GM12878 (cell line): ENCODE data around the gene HMGXB4. TPM values are rescaled to one million over a fixed set of nuclear protein-coding genes. Genes with fewer than 3 reads are reported as not detected.

ENCODE experiments used
- ATAC-seq: fragments of 200-7000 bp; cut with Tn5 transposase; 3 replicates; pipeline ENCODE4 v1.9.1; 2020; ENCODE audit warnings: mild to moderate bottlenecking, moderate library complexity
- BruUV-seq: library from RNA; stranded (reverse); fragments of 400-500 nt; replicated peaks from 2 replicates; lab custom pipeline; 2021; lab: Mats Ljungman, UMichigan
- CTCF ChIA-PET: fragments of 300-600 bp; sonication (Branson Sonifier 250); formaldehyde crosslinking; extraction: SDS; loops from one replicate; lab custom pipeline; 2021; ENCODE audit warnings: inconsistent platforms; lab: Yijun Ruan, JAX
- POLR2A ChIA-PET: fragments of 350-600 bp; formaldehyde crosslinking; extraction: SDS; loops from one replicate; lab custom pipeline; 2021; ENCODE audit warnings: inconsistent platforms; lab: Charles Lee
- RAD21 ChIA-PET: fragments of 300-600 bp; sonication (Branson Sonifier 250); formaldehyde crosslinking; loops from one replicate; lab custom pipeline; 2023; ENCODE audit warnings: antibody characterized with exemption; ENCODE audit not compliant: unreplicated experiment; lab: Charles Lee
- SMC1A ChIA-PET: fragments of 300-600 bp; sonication (Branson Sonifier 250); formaldehyde crosslinking; loops from one replicate; lab custom pipeline; 2023; ENCODE audit not compliant: unreplicated experiment, uncharacterized antibody; lab: Charles Lee
- DNase-seq: peaks from one replicate; pipeline ENCODE4 v3.0.0-alpha.2; 2011; ENCODE audit warnings: low read depth, low spot score
- FAIRE-seq: peaks from 3 replicates; lab custom pipeline; 2011; peaks lifted over from hg19 to GRCh38; lab: Jason Lieb, UNC
- H2AFZ ChIP-seq: 2 replicates; pipeline ENCODE4 v1.6.0; 2011; ENCODE audit warnings: low read depth, low read length, control low read depth; ENCODE audit not compliant: control insufficient read depth
- H3K27ac ChIP-seq: 2 replicates; pipeline ENCODE4 v1.5.1; 2011; ENCODE audit warnings: control low read depth; ENCODE audit not compliant: control insufficient read depth, insufficient read depth
- H3K27me3 ChIP-seq, 2 experiments: replicated peaks in 1 of 2; 2 replicates each; pipeline versions ENCODE4 v1.6.0 to v1.6.1; 2011; ENCODE audit warnings: low read length in 1 of 2; ENCODE audit not compliant: control insufficient read depth in 2 of 2, insufficient read depth in 2 of 2
- H3K36me3 ChIP-seq, 2 experiments: 2 replicates each; pipeline ENCODE4 v1.5.1; 2011; ENCODE audit warnings: low read length in 1 of 2; ENCODE audit not compliant: control insufficient read depth in 2 of 2, insufficient read depth in 2 of 2
- H3K4me1 ChIP-seq: 2 replicates; pipeline ENCODE4 v1.6.1; 2011; ENCODE audit warnings: mild to moderate bottlenecking, low read length, moderate library complexity, mixed read lengths; ENCODE audit not compliant: control insufficient read depth, insufficient read depth
- H3K4me2 ChIP-seq: 2 replicates; pipeline ENCODE4 v1.6.0; 2011; ENCODE audit warnings: control low read depth; ENCODE audit not compliant: control insufficient read depth, insufficient read depth
- H3K4me3 ChIP-seq: fragments of 200-600 bp; sonication (generic); 2 replicates; pipeline ENCODE4 v1.5.1; 2016
- H3K79me2 ChIP-seq: 2 replicates; pipeline ENCODE4 v1.6.0; 2011; ENCODE audit warnings: low read length; ENCODE audit not compliant: control insufficient read depth, insufficient read depth
- H3K9ac ChIP-seq: 2 replicates; pipeline ENCODE4 v1.8.0; 2011; ENCODE audit warnings: low read length, control low read depth, mixed read lengths; ENCODE audit not compliant: control insufficient read depth, insufficient read depth
- H3K9me3 ChIP-seq: replicated peaks from 3 replicates; pipeline ENCODE4 v1.5.1; 2011; ENCODE audit warnings: mild to moderate bottlenecking, low read length; ENCODE audit not compliant: control insufficient read depth, insufficient read depth
- H4K20me1 ChIP-seq: 2 replicates; pipeline ENCODE4 v1.6.0; 2011; ENCODE audit not compliant: control insufficient read depth, insufficient read depth
- ATF2 ChIP-seq: IDR thresholded peaks from 2 replicates; pipeline ENCODE4 v1.6.1; 2012; ENCODE audit warnings: low read length, inconsistent platforms
- ATF3 ChIP-seq: IDR thresholded peaks from 2 replicates; pipeline ENCODE4 v1.6.1; 2011; ENCODE audit warnings: low read depth, mild to moderate bottlenecking, low read length, moderate library complexity, borderline replicate concordance; ENCODE audit errors: extremely low read depth
- FOS ChIP-seq: IDR thresholded peaks from 3 replicates; pipeline ENCODE4 v1.6.1; 2011; ENCODE audit warnings: borderline replicate concordance; ENCODE audit not compliant: insufficient read length; ENCODE audit errors: extremely low read depth
- JUNB ChIP-seq: IDR thresholded peaks from 2 replicates; pipeline ENCODE4 v1.6.1; 2016; ENCODE audit warnings: antibody characterized with exemption, mild to moderate bottlenecking
- NFIC ChIP-seq: IDR thresholded peaks from 2 replicates; pipeline ENCODE4 v1.6.1; 2012; ENCODE audit warnings: low read depth, mild to moderate bottlenecking, inconsistent platforms, low read length, moderate library complexity
- ZBTB40 ChIP-seq: fragments of 450-650 bp; IDR thresholded peaks from 2 replicates; pipeline ENCODE4 v1.6.1; 2016; ENCODE audit warnings: mild to moderate bottlenecking, moderate library complexity, borderline replicate concordance
- WGBS: methylation state at CpG from one replicate; pipeline ENCODE4 v1.1.6; 2016; ENCODE audit warnings: low lambda C conversion rate; ENCODE audit not compliant: insufficient replicate concordance, insufficient coverage; ENCODE audit errors: missing lambda C conversion rate; 5-methylcytosine and 5-hydroxymethylcytosine counted together
- in situ Hi-C: fragments of 300-500 bp; cut with MboI; formaldehyde crosslinking; loops from 9 replicates; pipeline ENCODE4 v1.14.3; 2018; ENCODE audit warnings: mixed read lengths
- intact Hi-C: fragments of 100-400 bp; cut with micrococcal nuclease; formaldehyde crosslinking; loops from one replicate; pipeline ENCODE4 v1.14.2; 2022; ENCODE audit not compliant: unreplicated experiment
- polyA plus RNA-seq, 11 experiments: library from polyadenylated mRNA; depleted of rRNA in 4 of 11; unstranded in 6 of 11; stranded (reverse) in 5 of 11; fragments of >200 nt; fragmentation: Nextera tagmentation in 4 of 11; fragmentation: Illumina TruSeq in 1 of 11; extraction: Ambion mirVana in 4 of 11; extraction: Trizol in 1 of 11; gene quantifications; 1 replicate in 1 of 11; 2 replicates in 10 of 11; pipeline versions ENCODE4 v1.2.1 to v1.2.3, GENCODE V29; 2011 to 2016; ENCODE audit warnings: inconsistent platforms in 2 of 11, missing spikeins in 2 of 11, low read depth in 1 of 11
- total RNA-seq, 4 experiments: library from RNA; depleted of rRNA in 3 of 4; stranded (reverse); fragments of >200 nt in 3 of 4; fragmentation: Illumina TruSeq in 1 of 4; extraction: Trizol in 1 of 4; gene quantifications; 2 replicates each; pipeline versions ENCODE4 v1.2.1 to v1.2.3, GENCODE V29; 2013 to 2021
- TF ChIP-seq, protein P1 (sequence below): IDR thresholded peaks from 2 replicates; pipeline ENCODE4 v1.6.1; 2011; ENCODE audit warnings: mild to moderate bottlenecking, low read depth, low read length, moderate library complexity; ENCODE audit not compliant: insufficient replicate concordance
- TF ChIP-seq, protein P2 (sequence below): fragments of 150-350 bp; IDR thresholded peaks from 2 replicates; pipeline ENCODE4 v1.6.1; 2014; ENCODE audit warnings: mild to moderate bottlenecking, low read depth, low read length

HMGXB4 gene
- total and polyA plus RNA-seq, 10 of the 15 experiments (the other 5 are each of a cell fraction or from before 2014, with no cell fraction given): 15.5 to 44.5 (median 24.9) TPM

DNA sequence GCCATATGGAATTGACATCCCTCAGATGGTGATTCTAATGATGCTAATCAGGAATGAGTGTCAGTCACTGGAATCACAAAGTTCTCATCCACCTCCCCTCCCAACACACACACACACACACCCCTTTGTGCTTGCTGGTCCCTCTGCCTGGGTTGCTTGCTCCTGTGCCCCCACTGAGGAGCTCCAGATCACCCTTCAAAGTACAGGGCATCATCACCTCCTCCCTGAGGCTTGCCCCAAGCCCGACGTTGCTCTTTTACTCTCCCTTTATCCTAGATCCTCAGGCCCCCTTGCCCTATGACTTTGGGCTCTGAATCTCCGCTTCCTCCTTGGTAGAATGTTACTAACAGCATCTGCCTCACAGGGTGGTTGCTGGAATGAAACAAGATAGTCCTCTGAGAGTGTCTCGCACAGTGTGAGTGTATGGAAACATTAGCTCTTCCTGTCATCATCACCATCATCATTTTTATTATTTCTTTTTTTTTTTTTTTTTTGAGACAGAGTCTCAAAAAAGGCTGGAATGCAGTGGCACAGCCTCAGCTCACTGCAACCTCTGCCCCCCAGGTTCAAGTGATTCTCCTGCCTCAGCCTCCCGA lies 45.8 kb downstream of the HMGXB4 start:
- TF ChIP-seq, protein P1, sequence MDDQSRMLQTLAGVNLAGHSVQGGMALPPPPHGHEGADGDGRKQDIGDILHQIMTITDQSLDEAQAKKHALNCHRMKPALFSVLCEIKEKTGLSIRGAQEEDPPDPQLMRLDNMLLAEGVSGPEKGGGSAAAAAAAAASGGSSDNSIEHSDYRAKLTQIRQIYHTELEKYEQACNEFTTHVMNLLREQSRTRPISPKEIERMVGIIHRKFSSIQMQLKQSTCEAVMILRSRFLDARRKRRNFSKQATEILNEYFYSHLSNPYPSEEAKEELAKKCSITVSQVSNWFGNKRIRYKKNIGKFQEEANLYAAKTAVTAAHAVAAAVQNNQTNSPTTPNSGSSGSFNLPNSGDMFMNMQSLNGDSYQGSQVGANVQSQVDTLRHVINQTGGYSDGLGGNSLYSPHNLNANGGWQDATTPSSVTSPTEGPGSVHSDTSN: no peak
- TF ChIP-seq JUNB (no peak), NFIC (no peak), ATF3 (no peak), ZBTB40 (no peak), ATF2 (no peak), FOS (no peak)
- TF ChIP-seq, protein P2, sequence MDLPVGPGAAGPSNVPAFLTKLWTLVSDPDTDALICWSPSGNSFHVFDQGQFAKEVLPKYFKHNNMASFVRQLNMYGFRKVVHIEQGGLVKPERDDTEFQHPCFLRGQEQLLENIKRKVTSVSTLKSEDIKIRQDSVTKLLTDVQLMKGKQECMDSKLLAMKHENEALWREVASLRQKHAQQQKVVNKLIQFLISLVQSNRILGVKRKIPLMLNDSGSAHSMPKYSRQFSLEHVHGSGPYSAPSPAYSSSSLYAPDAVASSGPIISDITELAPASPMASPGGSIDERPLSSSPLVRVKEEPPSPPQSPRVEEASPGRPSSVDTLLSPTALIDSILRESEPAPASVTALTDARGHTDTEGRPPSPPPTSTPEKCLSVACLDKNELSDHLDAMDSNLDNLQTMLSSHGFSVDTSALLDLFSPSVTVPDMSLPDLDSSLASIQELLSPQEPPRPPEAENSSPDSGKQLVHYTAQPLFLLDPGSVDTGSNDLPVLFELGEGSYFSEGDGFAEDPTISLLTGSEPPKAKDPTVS: no peak

More for the DNA sequence above, 45.8 kb downstream of the HMGXB4 start:
- ATAC-seq (no peak), DNase-seq (no peak), FAIRE-seq (no peak)
- POLR2A ChIA-PET: interaction anchor here (1.1 kb wide), 1 partner anchor 103 kb away, joined by 3 read pairs; no protein-coding TSS in a partner anchor
- Histone ChIP-seq H3K4me3 (no peak overlapping the region), H3K79me2 (peaks cover 2% of the 10 kb centered on the region), H3K4me2 (no peak overlapping the region), H3K36me3 (no peaks in the 10 kb centered on the region), H2AFZ (no peak overlapping the region), H3K27me3 (no peaks in the 10 kb centered on the region), H3K4me1 (peaks cover 26% of the 10 kb centered on the region), H3K9ac (no peak overlapping the region), H3K9me3 (no peaks in the 10 kb centered on the region), H4K20me1 (no peaks in the 10 kb centered on the region), H3K27ac (no peak overlapping the region)
- SMC1A ChIA-PET: interaction anchor here (1.1 kb wide), 1 partner anchor 8 kb away, joined by 3 read pairs; no protein-coding TSS in a partner anchor
- intact Hi-C loops: no loop called here
- CTCF ChIA-PET: no interaction called here
- in situ Hi-C loops: no loop called here
- 68% methylated on average over 5 of the region's 5 CpGs for WGBS
- RAD21 ChIA-PET: no interaction called here
- BruUV-seq: no TSS peak
